Measurements from ENCODE around the gene BLVRB. TPM values are rescaled to one million over a fixed set of nuclear protein-coding genes. Genes with fewer than 3 reads are reported as not detected.

BLVRB gene
- total and polyA plus RNA-seq, 9 of the 15 experiments (the other 6 are each of a cell fraction or from before 2014, with no cell fraction given): 81.1 to 749 (median 331) TPM

- TF ChIP-seq ZNF592 (IDR thresholded peaks at IDR 0.05): no peak
- TF ChIP-seq PHB (CRISPR knock-in tag; IDR thresholded peaks at IDR 0.05): no peak
- no peak for TF ChIP-seq HOMEZ (CRISPR knock-in tag; IDR thresholded peaks at IDR 0.05)
- peak; percentile 44; the same call in 1 of the 2 replicates for TF ChIP-seq ETV5 (CRISPR knock-in tag; IDR thresholded peaks at IDR 0.05; ENCODE audit: low read depth)
- TF ChIP-seq CTCF (IDR thresholded peaks at IDR 0.05 in 2 of 3, conservative IDR thresholded peaks at IDR 0.05 in 1 of 3; ENCODE audit: insufficient read depth in 2 of 3, low read depth in 1 of 3, low read length in 3 of 3): no peak
- no peak for TF ChIP-seq SMARCB1 (IDR thresholded peaks at IDR 0.05; ENCODE audit: insufficient read length, low read depth)
- TF ChIP-seq TAL1 (IDR thresholded peaks at IDR 0.05): no peak
- no peak for TF ChIP-seq NR0B1 (IDR thresholded peaks at IDR 0.05; ENCODE audit: partially characterized antibody)
- 0 out of 2 replicates have a peak, but pooled peaks have one; percentile 28 for TF ChIP-seq ZBTB7A (IDR thresholded peaks at IDR 0.05; ENCODE audit: borderline replicate concordance, control insufficient read depth, low read depth, low read length)
- TF ChIP-seq POLR3A (IDR thresholded peaks at IDR 0.05; ENCODE audit: borderline replicate concordance, extremely low read depth, insufficient read depth, insufficient read length): no peak
- TF ChIP-seq ZNF395 (CRISPR knock-in tag; IDR thresholded peaks at IDR 0.05): no peak
- TF ChIP-seq ZSCAN29 (IDR thresholded peaks at IDR 0.05): no peak
- no peak for TF ChIP-seq PTBP1 (IDR thresholded peaks at IDR 0.05; ENCODE audit: low read depth, low read length)
- TF ChIP-seq TRIM24 (IDR thresholded peaks at IDR 0.05): no peak
- no peak for TF ChIP-seq PTRF (tag; IDR thresholded peaks at IDR 0.05)
Measured at GRCh38 chr19:40465557-40466218, at the start of gene BLVRB (continued).

All from K562 (cell line).